MG63 (cell line): ENCODE results near the gene ARHGAP8. TPM values are rescaled to one million over a fixed set of nuclear protein-coding genes. Genes with fewer than 3 reads are reported as not detected.

Experiments used
- DNase-seq: peaks from one replicate; pipeline ENCODE4 v3.0.0-alpha.2; 2020
- H3K27me3 ChIP-seq: fragments of 250-450 bp; sonication (Bioruptor Pico); 2 replicates; pipeline ENCODE4 v1.5.1; 2020; ENCODE audit warnings: mild to moderate bottlenecking, moderate library complexity
- H3K36me3 ChIP-seq: fragments of 250-450 bp; sonication (Bioruptor Pico); 2 replicates; pipeline ENCODE4 v1.5.1; 2020; ENCODE audit warnings: mild to moderate bottlenecking, moderate library complexity
- H3K4me3 ChIP-seq: fragments of 250-450 bp; sonication (Bioruptor Pico); 2 replicates; pipeline ENCODE4 v1.5.1; 2020; ENCODE audit warnings: mild to moderate bottlenecking, moderate library complexity
- H3K9me3 ChIP-seq: fragments of 250-450 bp; sonication (Bioruptor Pico); 2 replicates; pipeline ENCODE4 v1.5.1; 2020; ENCODE audit warnings: mild to moderate bottlenecking, moderate library complexity
- total RNA-seq: library from RNA; depleted of rRNA; stranded (reverse); fragments of >200 nt; shearing (Covaris generic); gene quantifications from 2 replicates; pipeline ENCODE4 v1.2.3, GENCODE V29; 2014; ENCODE audit warnings: low replicate concordance

Gene ARHGAP8
- total RNA-seq, 1 experiment from 2014 or later = not detected

DNA sequence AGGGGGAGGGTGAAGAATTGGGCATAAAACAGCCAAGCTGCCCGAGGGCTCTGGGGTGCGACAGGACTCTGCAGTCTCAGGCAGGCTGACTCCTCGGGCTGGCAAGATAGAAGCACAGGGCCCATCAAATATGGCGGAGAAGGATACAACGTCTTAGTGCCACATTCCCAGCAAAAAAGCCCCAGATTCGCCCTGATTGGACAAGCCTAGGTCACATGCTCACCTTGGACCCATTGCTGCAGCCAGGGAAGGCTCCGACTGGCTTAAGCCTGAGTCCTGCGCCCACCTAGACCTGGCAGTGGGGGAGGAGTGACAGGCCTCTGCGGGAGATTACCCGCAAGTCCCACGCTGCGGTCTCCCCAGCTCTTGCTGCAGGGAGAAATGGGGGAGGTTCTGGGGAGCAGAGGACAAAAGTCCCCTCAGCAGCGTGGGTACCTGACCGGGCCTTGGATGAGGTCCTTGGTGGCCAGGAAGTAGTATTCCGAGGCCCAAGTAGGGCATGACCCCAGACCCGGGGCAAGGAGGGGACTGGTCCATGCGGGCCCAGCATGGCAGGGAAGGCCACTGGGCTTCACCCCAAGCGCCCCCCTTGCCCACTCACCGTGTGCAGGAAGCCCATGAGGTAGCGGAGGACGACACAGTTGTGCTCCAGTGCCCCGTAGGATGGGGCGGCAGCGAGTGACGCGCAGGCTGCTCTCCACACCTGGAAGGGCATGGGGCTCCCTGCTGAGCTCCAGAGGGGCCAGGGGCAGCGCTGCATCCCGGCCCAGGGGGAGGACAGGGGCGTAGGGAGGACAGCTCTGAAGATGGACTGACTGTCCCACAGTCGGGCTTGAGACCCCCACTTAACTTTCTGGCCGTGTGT, 113.0 kb downstream of the ARHGAP8 start:
- DNase-seq = no peak
- Histone ChIP-seq H3K27me3 (no peaks in the 10 kb centered on the region), H3K36me3 (no peaks in the 10 kb centered on the region), H3K9me3 (no peaks in the 10 kb centered on the region), H3K4me3 (no peak overlapping the region)

DNA sequence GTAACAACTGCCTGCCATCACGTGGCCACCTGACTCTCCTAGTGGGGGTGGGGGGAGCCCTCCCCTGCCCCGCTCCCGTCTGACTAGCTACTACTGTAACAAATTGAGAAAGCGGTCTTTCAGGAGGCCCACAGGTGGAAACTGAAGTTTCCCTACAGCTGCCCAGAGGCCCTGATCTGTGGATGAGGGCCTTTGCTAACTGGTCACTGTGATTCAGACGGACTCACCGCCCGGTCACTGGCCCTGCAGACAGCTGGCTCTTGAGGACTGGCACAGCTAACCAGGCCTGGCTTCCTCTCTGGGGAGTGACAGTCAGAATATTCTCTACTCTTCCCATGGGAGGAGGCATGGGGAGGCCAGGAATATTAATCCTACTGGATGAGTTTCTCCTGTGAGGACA, 116.8 kb downstream of the ARHGAP8 start:
- peak; percentile 51 for DNase-seq
- H3K4me3 ChIP-seq = no peak overlapping the region
- H3K9me3 ChIP-seq = no peaks in the 10 kb centered on the region
- no peaks in the 10 kb centered on the region for H3K27me3 ChIP-seq
- H3K36me3 ChIP-seq = no peaks in the 10 kb centered on the region

GRCh38 chr22:44870021-44870420, 117.6 kb downstream of the ARHGAP8 start:
- Histone ChIP-seq H3K4me3 (no peak overlapping the region), H3K27me3 (no peaks in the 10 kb centered on the region), H3K9me3 (no peaks in the 10 kb centered on the region), H3K36me3 (no peaks in the 10 kb centered on the region)
- peak; percentile 16 for DNase-seq

- Histone ChIP-seq H3K9me3 (no peaks in the 10 kb centered on the region), H3K4me3 (no peak overlapping the region), H3K36me3 (no peaks in the 10 kb centered on the region), H3K27me3 (no peaks in the 10 kb centered on the region)
- no peak for DNase-seq
Observed at GRCh38 chr22:44871782-44872181, 119.4 kb downstream of the ARHGAP8 start.

DNA sequence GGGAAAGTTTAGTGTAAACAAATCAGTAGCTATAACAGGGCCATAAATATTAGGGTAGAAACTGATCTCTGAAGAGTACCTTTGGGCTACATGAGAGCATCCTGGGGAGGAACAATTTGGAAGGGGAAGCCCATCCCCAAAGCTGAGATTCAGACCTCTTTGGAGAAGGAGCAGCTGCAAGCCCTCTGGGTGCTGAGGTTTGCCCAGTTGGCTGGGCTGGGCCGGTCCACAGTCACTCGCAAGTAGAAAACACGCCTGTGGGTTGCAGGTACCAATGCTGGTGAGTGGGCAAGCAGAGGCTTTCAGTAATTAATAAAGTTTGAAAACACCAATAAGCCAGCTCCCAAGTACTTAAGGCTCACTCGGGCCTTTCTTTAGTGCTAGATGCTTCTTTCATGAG, 124.5 kb downstream of the ARHGAP8 start:
- Histone ChIP-seq H3K36me3 (no peaks in the 10 kb centered on the region), H3K27me3 (peaks cover 10% of the 10 kb centered on the region; the same call in 1 of the 2 replicates), H3K4me3 (no peak overlapping the region), H3K9me3 (no peaks in the 10 kb centered on the region)
- no peak for DNase-seq

DNA sequence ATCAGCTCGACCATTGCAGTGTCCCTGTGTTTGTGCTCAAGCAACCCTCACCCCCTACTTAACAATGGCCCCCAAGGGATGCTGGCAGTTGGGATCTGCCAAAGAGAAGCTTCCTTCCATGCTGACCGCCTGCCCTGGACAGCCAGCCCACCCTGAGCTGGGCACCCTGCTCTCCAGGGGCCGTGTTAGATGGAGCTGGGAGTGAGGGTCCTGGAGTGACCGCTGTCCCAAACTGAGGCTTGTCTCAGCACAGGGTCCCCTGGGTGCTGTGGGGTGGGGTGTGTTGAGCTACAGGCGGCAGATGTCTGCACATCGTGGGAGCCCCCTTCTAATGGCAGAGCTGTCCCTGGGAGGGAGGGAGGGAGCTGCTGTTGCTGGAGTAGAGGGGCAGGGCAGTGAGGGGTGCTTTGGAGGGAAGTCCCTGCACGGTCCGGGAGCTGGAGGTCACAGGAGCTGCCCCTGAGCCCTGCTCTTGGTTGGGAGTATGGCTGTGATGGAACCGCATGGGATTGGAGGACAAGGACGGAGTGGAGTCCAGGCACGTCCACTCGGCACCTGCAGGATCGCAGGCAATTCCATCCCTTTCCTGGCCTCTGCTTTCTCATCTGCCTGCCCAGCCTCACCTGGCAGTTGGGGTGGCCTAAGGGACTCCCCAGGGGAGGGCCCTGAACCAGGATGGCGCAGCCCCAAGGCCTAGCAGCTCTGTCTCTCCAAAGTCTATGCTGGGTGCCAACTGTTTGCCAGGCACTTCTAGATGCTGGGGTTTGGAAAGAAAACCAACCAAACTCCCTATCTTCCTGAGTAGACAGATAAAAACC, 126.3 kb downstream of the ARHGAP8 start:
- H3K4me3 ChIP-seq = no peak overlapping the region
- H3K27me3 ChIP-seq = peaks cover 10% of the 10 kb centered on the region; the same call in 1 of the 2 replicates
- no peaks in the 10 kb centered on the region for H3K9me3 ChIP-seq
- H3K36me3 ChIP-seq = no peaks in the 10 kb centered on the region
- no peak for DNase-seq

DNA sequence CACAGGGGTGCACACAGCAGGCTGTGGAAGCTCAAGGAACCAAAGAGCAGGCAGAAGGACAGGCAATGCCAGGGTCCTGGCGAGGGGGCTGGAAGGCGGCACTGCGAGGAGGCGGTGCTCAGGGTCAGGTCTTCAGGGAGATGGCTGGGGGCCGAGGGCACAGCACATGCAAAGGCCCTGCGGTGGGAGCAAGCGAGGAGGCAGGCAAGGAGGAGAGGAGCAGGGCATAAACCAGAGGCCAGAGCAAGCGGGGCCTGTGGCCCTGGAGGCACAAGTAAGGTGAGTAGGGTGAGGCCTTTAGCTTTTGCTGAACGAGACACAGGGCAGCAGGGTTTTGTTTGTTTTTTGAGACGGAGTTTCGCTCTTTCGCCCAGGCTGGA, 126.9 kb downstream of the ARHGAP8 start:
- no peak for DNase-seq
- H3K4me3 ChIP-seq = no peak overlapping the region
- peaks cover 10% of the 10 kb centered on the region; the same call in 1 of the 2 replicates for H3K27me3 ChIP-seq
- H3K36me3 ChIP-seq = no peaks in the 10 kb centered on the region
- H3K9me3 ChIP-seq = no peaks in the 10 kb centered on the region

DNA sequence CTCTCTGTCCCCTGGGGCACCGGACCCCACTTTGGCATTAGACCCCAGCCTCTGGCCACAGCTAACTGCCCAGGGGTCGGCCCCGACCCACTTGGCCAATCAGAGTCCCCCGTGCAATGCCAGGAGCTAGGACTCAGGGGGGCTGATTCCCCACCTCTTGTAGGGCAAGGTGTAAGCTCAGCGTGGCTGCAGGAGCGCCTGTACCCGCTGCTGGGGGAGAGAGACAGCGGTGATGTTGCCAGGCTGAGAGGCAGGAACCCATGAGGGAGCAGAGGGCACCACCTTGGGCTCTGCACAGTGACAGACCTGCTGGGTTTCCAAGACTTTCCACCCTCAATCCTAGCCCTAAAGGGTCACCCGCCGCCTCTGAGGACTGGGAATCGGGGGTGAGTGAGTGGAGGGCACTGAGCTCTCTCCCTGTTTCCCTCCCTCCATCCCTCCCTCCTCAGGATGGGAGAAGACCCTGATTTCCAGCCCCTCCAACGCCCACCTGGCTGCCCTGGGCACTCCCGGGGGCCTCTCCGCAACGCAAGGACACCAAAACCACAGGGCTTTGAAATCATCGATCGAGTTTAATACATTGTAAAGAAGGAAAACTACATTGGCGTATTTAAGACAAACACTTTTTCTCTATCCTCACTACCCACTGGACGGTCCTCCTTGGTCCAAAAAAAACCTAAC, 128.4 kb downstream of the ARHGAP8 start:
- Histone ChIP-seq H3K9me3 (no peaks in the 10 kb centered on the region), H3K4me3 (no peak overlapping the region), H3K36me3 (no peaks in the 10 kb centered on the region), H3K27me3 (peaks cover 10% of the 10 kb centered on the region; the same call in 1 of the 2 replicates)
- DNase-seq = no peak

- Histone ChIP-seq H3K36me3 (no peaks in the 10 kb centered on the region), H3K27me3 (peaks cover 10% of the 10 kb centered on the region; the same call in 1 of the 2 replicates), H3K4me3 (no peak overlapping the region), H3K9me3 (no peaks in the 10 kb centered on the region)
- DNase-seq = no peak
Observed at GRCh38 chr22:44881624-44882023, 129.2 kb downstream of the ARHGAP8 start.

- H3K9me3 ChIP-seq = no peaks in the 10 kb centered on the region
- H3K27me3 ChIP-seq = peaks cover 10% of the 10 kb centered on the region; the same call in 1 of the 2 replicates
- no peak for DNase-seq
- no peaks in the 10 kb centered on the region for H3K36me3 ChIP-seq
- H3K4me3 ChIP-seq = no peak overlapping the region
Observed at GRCh38 chr22:44882226-44882905, 130.0 kb downstream of the ARHGAP8 start.

- DNase-seq = no peak
- H3K27me3 ChIP-seq = peaks cover 10% of the 10 kb centered on the region; the same call in 1 of the 2 replicates
- no peak overlapping the region for H3K4me3 ChIP-seq
- no peaks in the 10 kb centered on the region for H3K9me3 ChIP-seq
- no peaks in the 10 kb centered on the region for H3K36me3 ChIP-seq
Observed at GRCh38 chr22:44883011-44883421, 130.6 kb downstream of the ARHGAP8 start.

- Histone ChIP-seq H3K27me3 (peaks cover 10% of the 10 kb centered on the region; the same call in 1 of the 2 replicates), H3K9me3 (no peaks in the 10 kb centered on the region), H3K36me3 (no peaks in the 10 kb centered on the region), H3K4me3 (no peak overlapping the region)
- DNase-seq = no peak
Observed at GRCh38 chr22:44884562-44884961, 132.2 kb downstream of the ARHGAP8 start.

GRCh38 chr22:44884968-44885805, 132.8 kb downstream of the ARHGAP8 start:
- DNase-seq = no peak
- no peak overlapping the region for H3K4me3 ChIP-seq
- no peaks in the 10 kb centered on the region for H3K9me3 ChIP-seq
- no peaks in the 10 kb centered on the region for H3K36me3 ChIP-seq
- peaks cover 10% of the 10 kb centered on the region; the same call in 1 of the 2 replicates for H3K27me3 ChIP-seq

DNA sequence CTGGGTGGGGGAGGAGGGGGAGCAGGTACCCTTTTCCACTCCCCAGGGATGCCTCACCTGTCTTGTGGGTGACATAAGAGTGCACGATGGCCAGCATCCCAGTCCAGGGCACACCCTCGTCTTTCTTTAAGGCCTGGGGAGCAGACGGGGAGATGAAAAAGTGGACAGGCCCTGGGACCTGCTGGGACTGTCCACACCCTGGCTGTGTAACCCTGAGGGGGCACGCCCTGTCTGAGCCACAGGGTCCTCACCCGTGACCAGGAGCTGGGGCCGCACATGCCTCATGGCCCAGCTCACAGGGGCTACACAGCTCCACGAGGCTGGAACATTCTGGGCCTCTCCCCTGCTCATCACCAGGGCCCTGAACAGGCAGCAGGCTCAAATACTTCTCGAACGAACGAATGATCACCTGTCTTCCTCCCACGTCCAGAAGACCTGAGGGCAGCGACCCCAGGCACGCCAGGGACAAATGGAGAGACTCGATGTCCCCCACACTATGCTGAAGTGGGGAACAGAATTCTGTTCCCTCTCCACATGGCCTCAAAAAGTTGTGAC, 133.5 kb downstream of the ARHGAP8 start:
- H3K4me3 ChIP-seq = no peak overlapping the region
- no peaks in the 10 kb centered on the region for H3K9me3 ChIP-seq
- H3K27me3 ChIP-seq = peaks cover 6% of the 10 kb centered on the region; the same call in 1 of the 2 replicates
- no peaks in the 10 kb centered on the region for H3K36me3 ChIP-seq
- no peak for DNase-seq

DNA sequence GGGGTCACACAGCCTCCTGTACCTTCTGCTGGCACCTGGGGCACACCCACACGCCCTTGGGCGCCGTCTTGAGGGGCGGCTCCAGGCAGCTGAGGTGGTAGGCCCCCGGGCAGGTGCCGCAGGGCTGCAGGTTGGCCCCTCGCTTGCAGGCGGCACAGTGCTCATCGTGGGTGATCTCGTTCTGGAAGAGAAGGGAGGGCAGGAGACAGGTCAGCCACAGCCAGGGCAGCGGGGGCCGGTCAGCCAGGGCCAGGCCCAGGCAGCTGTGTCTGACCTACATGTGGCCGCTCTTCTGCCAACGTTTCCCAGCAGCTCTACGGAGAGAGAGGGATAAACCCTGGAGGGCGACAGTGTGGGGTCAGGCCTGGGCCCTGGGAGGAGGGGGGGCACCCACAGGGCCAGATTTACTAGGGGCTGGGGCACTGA, 135.6 kb downstream of the ARHGAP8 start:
- no peak overlapping the region for H3K4me3 ChIP-seq
- no peaks in the 10 kb centered on the region for H3K27me3 ChIP-seq
- DNase-seq = no peak
- no peaks in the 10 kb centered on the region for H3K9me3 ChIP-seq
- H3K36me3 ChIP-seq = no peaks in the 10 kb centered on the region
